ENCODE results near the gene KBTBD6. TPM values are rescaled to one million over a fixed set of nuclear protein-coding genes. Genes with fewer than 3 reads are reported as not detected.

KBTBD6 gene
- total and polyA plus RNA-seq, 10 of the 15 experiments (the other 5 are each of a cell fraction or from before 2014, with no cell fraction given) = 1.9 to 5.3 (median 3.8) TPM

- no peak for TF ChIP-seq CBX5 (IDR thresholded peaks at IDR 0.05; ENCODE audit: low read depth)
Observed at GRCh38 chr13:41117869-41118268, 14.7 kb downstream of the KBTBD6 start (continued).

- intact Hi-C loops (cut with micrococcal nuclease; ENCODE audit: unreplicated experiment) (no loop called here), in situ Hi-C loops (cut with MboI) (no loop called here)
- Histone ChIP-seq H3K4me1 (ENCODE audit: control insufficient read depth, insufficient read depth, low read length) (no peaks in the 10 kb centered on the region), H4K20me1 (ENCODE audit: control insufficient read depth, insufficient read depth) (no peaks in the 10 kb centered on the region), H3K9me3 (replicated peaks; ENCODE audit: control insufficient read depth, insufficient read depth, low read length) (no peaks in the 10 kb centered on the region; the same call in 2 of the 3 replicates), H3K9ac (ENCODE audit: control insufficient read depth, insufficient read depth, low read length) (no peak overlapping the region), H3K36me3 (ENCODE audit: control insufficient read depth in 2 of 2, insufficient read depth in 2 of 2, low read length in 1 of 2) (no peaks in the 10 kb centered on the region), H2AFZ (ENCODE audit: control insufficient read depth, low read depth, low read length) (no peak overlapping the region), H3K27me3 (replicated peaks in 1 of 2; ENCODE audit: control insufficient read depth in 2 of 2, insufficient read depth in 2 of 2, low read length in 1 of 2) (no peaks in the 10 kb centered on the region), H3K27ac (ENCODE audit: control insufficient read depth, insufficient read depth) (no peak overlapping the region), H3K4me3 (no peak overlapping the region), H3K4me2 (ENCODE audit: control insufficient read depth, insufficient read depth) (no peak overlapping the region), H3K79me2 (ENCODE audit: control insufficient read depth, insufficient read depth, low read length) (no peaks in the 10 kb centered on the region)
- POLR2A ChIA-PET = no interaction called here
- no peak for ATAC-seq
- CTCF ChIA-PET = interaction anchor here (0.6 kb wide), 1 partner anchor 15 kb away, joined by 4 read pairs; no protein-coding TSS in a partner anchor
- SMC1A ChIA-PET (ENCODE audit: uncharacterized antibody, unreplicated experiment) = interaction anchor here (0.8 kb wide), 1 partner anchor 663 kb away, joined by 3 read pairs; no protein-coding TSS in a partner anchor
- FAIRE-seq = no peak
- TF ChIP-seq EP300 (IDR thresholded peaks at IDR 0.05; ENCODE audit: borderline replicate concordance in 1 of 2, control insufficient read depth in 1 of 2, low read depth in 2 of 2, low read length in 2 of 2) = no peak
- no peak for TF ChIP-seq RCOR1 (conservative IDR thresholded peaks at IDR 0.05; ENCODE audit: low read depth, low read length)
- no peak for TF ChIP-seq NFYA (IDR thresholded peaks at IDR 0.05; ENCODE audit: borderline replicate concordance, low read depth, low read length)
- no peak for TF ChIP-seq HDGF (IDR thresholded peaks at IDR 0.05)
- TF ChIP-seq CBFB (IDR thresholded peaks at IDR 0.05; ENCODE audit: low read depth) = no peak
- TF ChIP-seq RAD51 (IDR thresholded peaks at IDR 0.05) = no peak
- DNase-seq (ENCODE audit: low read depth, low spot score) = no peak
- BruUV-seq (replicated peaks) = no TSS peak
- WGBS (ENCODE audit: insufficient coverage, insufficient replicate concordance, low lambda C conversion rate, missing lambda C conversion rate) = 81% methylated on average over 7 of the region's 7 CpGs
- RAD21 ChIA-PET (ENCODE audit: unreplicated experiment) = no interaction called here
Observed at GRCh38 chr13:41111454-41111853, 21.1 kb downstream of the KBTBD6 start.

DNA sequence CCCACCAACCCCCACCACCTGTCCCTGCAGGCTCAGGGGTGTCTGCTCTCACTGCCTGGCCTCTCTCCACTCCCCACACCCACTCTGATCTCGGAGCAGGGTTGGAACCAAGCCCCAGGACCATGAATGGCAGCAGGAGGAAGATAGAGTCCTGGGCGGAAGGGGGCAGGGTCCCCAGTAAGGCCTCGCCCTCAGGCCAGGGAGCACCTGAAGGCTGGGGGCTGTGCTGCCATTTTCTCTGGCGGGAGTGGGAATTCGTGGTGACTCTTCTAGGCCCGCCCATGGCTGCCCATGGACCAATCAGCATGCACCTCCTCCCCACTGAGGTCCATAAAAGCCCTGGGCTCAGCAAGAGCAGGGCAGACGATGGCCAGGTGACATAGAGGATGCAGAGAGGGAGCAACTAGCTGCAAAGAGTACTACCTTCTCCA lies 25.0 kb downstream of the KBTBD6 start:
- no peak overlapping the region for H3K4me3 ChIP-seq
- H3K9me3 ChIP-seq (replicated peaks; ENCODE audit: control insufficient read depth, insufficient read depth, low read length) = no peaks in the 10 kb centered on the region; the same call in 2 of the 3 replicates
- H3K79me2 ChIP-seq (ENCODE audit: control insufficient read depth, insufficient read depth, low read length) = no peaks in the 10 kb centered on the region
- CTCF ChIA-PET = no interaction called here
- no peaks in the 10 kb centered on the region for H3K27me3 ChIP-seq (replicated peaks in 1 of 2; ENCODE audit: control insufficient read depth in 2 of 2, insufficient read depth in 2 of 2, low read length in 1 of 2)
- no peak for FAIRE-seq
- no peaks in the 10 kb centered on the region for H3K4me1 ChIP-seq (ENCODE audit: control insufficient read depth, insufficient read depth, low read length)
- 32% methylated on average over 7 of the region's 7 CpGs for WGBS (ENCODE audit: insufficient coverage, insufficient replicate concordance, low lambda C conversion rate, missing lambda C conversion rate)
- BruUV-seq (replicated peaks) = no TSS peak
- POLR2A ChIA-PET = no interaction called here
- in situ Hi-C loops (cut with MboI) (no loop called here), intact Hi-C loops (cut with micrococcal nuclease; ENCODE audit: unreplicated experiment) (no loop called here)
- DNase-seq (ENCODE audit: low read depth, low spot score) = no peak
- no peak for ATAC-seq
- H3K36me3 ChIP-seq (ENCODE audit: control insufficient read depth in 2 of 2, insufficient read depth in 2 of 2, low read length in 1 of 2) = no peaks in the 10 kb centered on the region
- H3K9ac ChIP-seq (ENCODE audit: control insufficient read depth, insufficient read depth, low read length) = no peak overlapping the region
- no peak overlapping the region for H2AFZ ChIP-seq (ENCODE audit: control insufficient read depth, low read depth, low read length)
- RAD21 ChIA-PET (ENCODE audit: unreplicated experiment) = no interaction called here
- no peak overlapping the region for H3K27ac ChIP-seq (ENCODE audit: control insufficient read depth, insufficient read depth)
- SMC1A ChIA-PET (ENCODE audit: uncharacterized antibody, unreplicated experiment) = no interaction called here
- H3K4me2 ChIP-seq (ENCODE audit: control insufficient read depth, insufficient read depth) = no peak overlapping the region
- H4K20me1 ChIP-seq (ENCODE audit: control insufficient read depth, insufficient read depth) = no peaks in the 10 kb centered on the region
- TF ChIP-seq GABPA (IDR thresholded peaks at IDR 0.05; ENCODE audit: low read depth) (no peak), ATF7 (IDR thresholded peaks at IDR 0.05; ENCODE audit: low read depth) (no peak), JUNB (IDR thresholded peaks at IDR 0.05) (no peak), ZNF592 (IDR thresholded peaks at IDR 0.05) (no peak)

Data from GM12878 (cell line).